Central memory CD8-positive, alpha-beta T cell (primary cell): ENCODE results near the gene CRADD.
A peak's percentile ranks its signal among the peaks of the same experiment; 100 is the strongest.

Experiments used
- ATAC-seq: fragments of 150-1000 bp; cut with Tn5 transposase; replicated peaks from 2 replicates; pipeline ENCODE4 v1.10.0; 2022; ENCODE audit warnings: mild to moderate bottlenecking, moderate FRiP score, moderate number of reproducible peaks; ENCODE audit not compliant: poor library complexity, severe bottlenecking; ENCODE audit errors: extremely low read depth
- DNase-seq, 2 donors: peaks; one replicate each; pipeline ENCODE4 v3.0.0; 2021; ENCODE audit warnings: low spot score in 2 of 2
- H3K27ac Mint-ChIP-seq: one replicate; pipeline ENCODE4 v1.8.0; 2022; ENCODE audit warnings: low read depth, mild to moderate bottlenecking, moderate library complexity, mixed read lengths
- H3K27me3 Mint-ChIP-seq: one replicate; pipeline ENCODE4 v1.8.0; 2022; ENCODE audit warnings: mixed read lengths
- H3K36me3 Mint-ChIP-seq: one replicate; pipeline ENCODE4 v1.8.0; 2022; ENCODE audit warnings: mild to moderate bottlenecking, moderate library complexity, mixed read lengths; ENCODE audit not compliant: insufficient read depth
- H3K4me1 Mint-ChIP-seq: one replicate; pipeline ENCODE4 v1.8.0; 2022; ENCODE audit warnings: mixed read lengths
- H3K4me3 Mint-ChIP-seq: one replicate; pipeline ENCODE4 v1.8.0; 2022; ENCODE audit warnings: mild to moderate bottlenecking, moderate library complexity, mixed read lengths
- H3K9me3 Mint-ChIP-seq: one replicate; pipeline ENCODE4 v1.8.0; 2022; ENCODE audit warnings: mixed read lengths

CRADD gene

GRCh38 chr12:93847517-93848474, 170.6 kb downstream of the CRADD start:
- no peak for ATAC-seq
- H3K27me3 Mint-ChIP-seq = no peaks in the 10 kb centered on the region
- peaks cover 5% of the 10 kb centered on the region for H3K36me3 Mint-ChIP-seq
- H3K4me1 Mint-ChIP-seq = peaks cover 28% of the 10 kb centered on the region
- H3K4me3 Mint-ChIP-seq = no peak overlapping the region
- no peak for DNase-seq
- no peak overlapping the region for H3K27ac Mint-ChIP-seq
- no peaks in the 10 kb centered on the region for H3K9me3 Mint-ChIP-seq

- peaks cover 5% of the 10 kb centered on the region for H3K36me3 Mint-ChIP-seq
- no peak for DNase-seq
- peak overlapping the region; percentile 45 for H3K27ac Mint-ChIP-seq
- no peak for ATAC-seq
- peaks cover 28% of the 10 kb centered on the region for H3K4me1 Mint-ChIP-seq
- no peaks in the 10 kb centered on the region for H3K9me3 Mint-ChIP-seq
- H3K4me3 Mint-ChIP-seq = no peak overlapping the region
- H3K27me3 Mint-ChIP-seq = no peaks in the 10 kb centered on the region
These were observed 171.4 kb downstream of the CRADD start for GRCh38 chr12:93848523-93849101.

DNA sequence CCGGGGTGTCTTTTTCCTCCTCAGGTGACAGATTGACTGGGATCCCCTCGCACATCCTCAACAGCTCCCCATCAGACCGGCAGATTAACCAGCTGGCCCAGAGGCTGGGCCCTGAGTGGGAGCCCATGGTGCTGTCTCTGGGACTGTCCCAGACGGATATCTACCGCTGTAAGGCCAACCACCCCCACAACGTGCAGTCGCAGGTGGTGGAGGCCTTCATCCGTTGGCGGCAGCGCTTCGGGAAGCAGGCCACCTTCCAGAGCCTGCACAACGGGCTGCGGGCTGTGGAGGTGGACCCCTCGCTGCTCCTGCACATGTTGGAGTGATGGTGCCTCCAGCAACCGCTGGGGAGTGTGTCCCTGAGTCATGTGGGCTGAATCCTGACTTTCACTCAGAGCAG, 172.8 kb downstream of the CRADD start:
- Mint-ChIP-seq H3K27ac (no peak overlapping the region), H3K4me1 (peaks cover 28% of the 10 kb centered on the region)

DNA sequence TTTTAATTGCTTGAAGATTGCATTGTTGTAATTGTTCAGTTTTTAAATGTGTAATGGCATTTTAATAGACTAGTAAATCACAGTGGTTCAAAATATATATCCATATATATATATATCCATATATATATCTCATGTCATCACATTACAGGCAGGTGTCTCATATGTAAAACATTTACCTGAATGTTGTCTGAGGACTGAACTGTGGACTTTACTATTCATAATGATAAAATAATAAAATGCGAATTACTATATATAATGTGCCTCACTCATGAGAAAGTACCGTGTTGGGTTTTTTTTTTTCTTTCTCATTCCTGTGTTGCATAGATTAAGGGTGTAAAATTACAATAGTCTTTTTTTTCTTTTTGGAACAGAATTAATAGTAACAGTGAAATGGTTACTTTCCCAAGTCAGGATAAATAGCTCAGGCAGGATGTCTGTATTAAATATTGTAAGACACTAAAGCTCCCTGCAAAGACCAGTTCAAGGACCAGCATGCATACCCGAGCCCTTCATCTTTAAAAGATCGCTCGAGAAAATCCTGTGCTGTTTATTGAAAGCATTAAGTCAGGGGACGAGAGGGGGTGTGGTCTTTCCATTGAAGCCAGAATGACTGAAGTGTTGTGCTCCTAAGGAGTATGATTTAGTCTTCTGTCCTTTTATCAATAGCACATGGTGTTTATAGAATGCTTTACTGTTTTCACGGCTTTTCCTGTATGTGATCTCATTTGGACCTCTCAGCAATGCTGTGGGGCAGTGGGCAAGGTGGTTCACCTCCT, 173.5 kb downstream of the CRADD start:
- DNase-seq (no peak), ATAC-seq (no peak)
- peaks cover 5% of the 10 kb centered on the region for H3K36me3 Mint-ChIP-seq
- peak overlapping the region; percentile 41 for H3K27ac Mint-ChIP-seq
- H3K9me3 Mint-ChIP-seq = no peaks in the 10 kb centered on the region
- H3K27me3 Mint-ChIP-seq = no peaks in the 10 kb centered on the region
- peak overlapping the region; percentile 31 for H3K4me3 Mint-ChIP-seq
- peaks cover 28% of the 10 kb centered on the region for H3K4me1 Mint-ChIP-seq

More for the DNA sequence above, 172.8 kb downstream of the CRADD start:
- H3K4me3 Mint-ChIP-seq = no peak overlapping the region
- no peaks in the 10 kb centered on the region for H3K9me3 Mint-ChIP-seq
- peaks cover 5% of the 10 kb centered on the region for H3K36me3 Mint-ChIP-seq
- no peak for DNase-seq
- H3K27me3 Mint-ChIP-seq = no peaks in the 10 kb centered on the region
- ATAC-seq = no peak

GRCh38 chr12:93851257-93851671, 174.1 kb downstream of the CRADD start:
- Mint-ChIP-seq H3K27me3 (no peaks in the 10 kb centered on the region), H3K9me3 (no peaks in the 10 kb centered on the region), H3K36me3 (peaks cover 4% of the 10 kb centered on the region), H3K27ac (peak overlapping the region; percentile 41), H3K4me3 (peak overlapping the region; percentile 31), H3K4me1 (peaks cover 28% of the 10 kb centered on the region)
- ATAC-seq (peak; percentile 67), DNase-seq (no peak)

DNA sequence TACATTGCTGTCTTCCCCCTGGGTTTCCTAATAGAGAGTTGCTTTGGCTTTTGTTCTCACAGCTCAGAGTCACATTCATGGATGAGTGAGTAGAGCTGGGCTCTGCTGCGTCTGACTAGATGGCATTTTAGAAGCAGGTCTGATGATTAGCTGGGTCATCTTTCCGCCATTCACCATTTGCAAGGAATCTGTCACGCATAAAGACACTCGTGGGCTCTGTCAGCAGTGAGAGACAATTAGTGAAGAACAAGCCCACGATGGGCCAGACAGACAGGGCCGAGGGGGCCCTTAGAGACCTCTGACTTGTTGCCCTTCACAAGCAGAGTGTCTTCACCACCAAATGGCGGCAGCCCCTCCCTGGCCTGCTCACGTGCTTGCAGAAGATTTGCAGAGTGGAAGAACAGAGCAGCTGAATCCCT, 175.0 kb downstream of the CRADD start:
- no peak for DNase-seq
- H3K4me3 Mint-ChIP-seq = no peak overlapping the region
- ATAC-seq = no peak
- H3K27me3 Mint-ChIP-seq = no peaks in the 10 kb centered on the region
- peaks cover 28% of the 10 kb centered on the region for H3K4me1 Mint-ChIP-seq
- no peaks in the 10 kb centered on the region for H3K9me3 Mint-ChIP-seq
- peaks cover 3% of the 10 kb centered on the region for H3K36me3 Mint-ChIP-seq
- no peak overlapping the region for H3K27ac Mint-ChIP-seq

DNA sequence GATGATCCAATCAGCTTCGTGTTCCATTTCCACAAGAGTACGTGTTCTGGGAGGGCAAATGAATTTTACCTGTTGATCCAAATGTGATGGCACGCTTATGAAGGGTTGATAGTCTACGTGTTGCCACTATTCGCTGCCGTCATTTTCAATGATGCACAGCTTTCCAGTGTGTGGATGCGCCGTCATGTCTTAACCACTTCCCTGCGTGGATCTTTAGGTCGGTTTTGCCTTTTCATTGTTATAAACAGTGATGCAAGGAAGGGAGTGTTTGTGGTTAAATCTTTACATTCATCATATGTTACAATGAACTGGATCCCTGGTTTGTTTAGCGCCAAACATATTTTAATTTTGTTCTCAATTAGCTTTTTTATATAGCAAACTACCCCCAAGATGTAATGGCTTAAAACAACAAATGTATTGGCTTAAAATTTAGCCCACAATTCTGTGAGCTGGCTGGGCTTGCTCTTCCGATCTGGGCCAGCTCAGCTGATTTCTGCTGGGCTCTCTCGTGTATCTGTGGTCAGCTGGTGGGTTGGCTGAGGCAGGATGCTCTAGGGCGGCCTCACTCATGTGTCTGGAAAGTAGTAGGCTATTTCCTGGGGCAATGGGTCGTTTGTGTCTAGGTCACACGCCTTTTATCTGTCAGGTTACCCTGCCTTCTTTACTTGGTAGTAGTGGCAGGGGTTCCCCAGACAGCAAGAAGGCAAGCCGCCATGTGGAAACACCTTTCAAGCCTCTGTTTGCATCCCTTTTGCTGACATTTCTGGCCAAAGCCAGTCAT, 176.7 kb downstream of the CRADD start:
- Mint-ChIP-seq H3K27ac (no peak overlapping the region), H3K9me3 (no peaks in the 10 kb centered on the region), H3K27me3 (no peaks in the 10 kb centered on the region), H3K36me3 (peaks cover 3% of the 10 kb centered on the region), H3K4me1 (peaks cover 10% of the 10 kb centered on the region), H3K4me3 (no peak overlapping the region)
- DNase-seq (no peak), ATAC-seq (no peak)

DNA sequence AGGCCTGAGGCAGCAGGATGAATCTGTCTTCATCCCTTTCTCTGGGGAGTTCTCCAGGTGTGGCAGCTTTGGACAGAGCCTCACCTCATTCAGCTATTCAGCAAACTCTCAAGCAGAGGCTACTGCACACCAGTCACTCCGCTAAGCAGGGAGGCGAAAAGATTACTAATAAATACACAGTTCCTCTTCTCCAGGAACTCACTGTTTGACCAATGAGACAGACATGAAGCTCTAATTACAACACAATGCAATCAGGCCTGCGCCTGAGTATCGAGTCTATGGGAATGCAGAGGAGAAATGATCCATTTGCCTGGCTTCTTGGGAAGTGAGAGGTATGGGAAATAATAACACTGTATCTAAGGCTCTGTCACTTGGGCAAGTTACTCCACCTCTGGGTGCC, 178.1 kb downstream of the CRADD start:
- Mint-ChIP-seq H3K4me3 (no peak overlapping the region), H3K27me3 (no peaks in the 10 kb centered on the region), H3K9me3 (no peaks in the 10 kb centered on the region), H3K36me3 (peaks cover 6% of the 10 kb centered on the region), H3K27ac (no peak overlapping the region), H3K4me1 (peaks cover 9% of the 10 kb centered on the region)
- DNase-seq (no peak), ATAC-seq (no peak)

- no peak for DNase-seq
- H3K9me3 Mint-ChIP-seq = no peaks in the 10 kb centered on the region
- H3K4me3 Mint-ChIP-seq = no peak overlapping the region
- H3K4me1 Mint-ChIP-seq = peaks cover 4% of the 10 kb centered on the region
- peaks cover 2% of the 10 kb centered on the region for H3K36me3 Mint-ChIP-seq
- H3K27ac Mint-ChIP-seq = no peak overlapping the region
- no peaks in the 10 kb centered on the region for H3K27me3 Mint-ChIP-seq
- no peak for ATAC-seq
These were observed 179.4 kb downstream of the CRADD start for GRCh38 chr12:93856611-93857010.

GRCh38 chr12:93857279-93857938, 180.2 kb downstream of the CRADD start:
- Mint-ChIP-seq H3K4me1 (peaks cover 4% of the 10 kb centered on the region), H3K27ac (no peak overlapping the region), H3K27me3 (no peaks in the 10 kb centered on the region), H3K36me3 (peaks cover 2% of the 10 kb centered on the region), H3K4me3 (no peak overlapping the region), H3K9me3 (no peaks in the 10 kb centered on the region)
- ATAC-seq = no peak
- DNase-seq = no peak

DNA sequence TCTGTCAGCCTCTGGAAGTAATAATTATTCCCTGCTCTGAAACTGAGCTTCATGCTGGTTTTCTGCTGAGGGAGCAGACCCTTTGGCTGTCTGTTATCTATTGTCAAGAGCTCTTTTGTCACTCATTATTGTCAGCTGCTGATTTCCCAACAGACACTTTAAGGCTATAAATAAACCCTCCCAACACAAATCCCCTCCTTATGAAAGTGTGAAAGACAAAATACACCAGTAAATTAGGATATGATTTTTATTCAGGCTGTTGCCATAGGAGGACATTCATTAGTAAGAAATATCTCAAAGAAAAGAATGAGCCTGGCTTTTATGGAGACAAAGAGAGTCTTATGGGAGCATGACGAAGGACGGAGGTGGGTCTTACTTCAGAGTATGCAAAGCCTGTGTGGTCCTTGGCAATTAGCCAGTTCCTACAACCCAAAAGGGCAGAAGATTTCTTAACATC, 180.8 kb downstream of the CRADD start:
- no peak for DNase-seq
- ATAC-seq = no peak
- Mint-ChIP-seq H3K27me3 (no peaks in the 10 kb centered on the region), H3K9me3 (no peaks in the 10 kb centered on the region), H3K4me3 (no peak overlapping the region), H3K36me3 (peaks cover 2% of the 10 kb centered on the region), H3K27ac (no peak overlapping the region), H3K4me1 (peaks cover 4% of the 10 kb centered on the region)
